Keratinocyte (primary cell): Measurements from ENCODE around the gene CDK13. TPM values are rescaled to one million over a fixed set of nuclear protein-coding genes. Genes with fewer than 3 reads are reported as not detected.

ENCODE experiments used
- DNase-seq: peaks from one replicate; pipeline ENCODE4 v3.0.0-alpha.2; 2011; ENCODE audit warnings: low read depth, missing footprints, low spot score
- FAIRE-seq: peaks from 2 replicates; lab custom pipeline; 2011; peaks lifted over from hg19 to GRCh38; lab: Jason Lieb, UNC
- H2AFZ ChIP-seq: 2 replicates; pipeline ENCODE4 v1.6.0; 2012; ENCODE audit warnings: low read length, control low read depth, inconsistent platforms; ENCODE audit not compliant: control insufficient read depth
- H3K27ac ChIP-seq: 2 replicates; pipeline ENCODE4 v1.5.1; 2011; ENCODE audit warnings: low read length; ENCODE audit not compliant: control insufficient read depth, insufficient read depth
- H3K27me3 ChIP-seq: 3 replicates; pipeline ENCODE4 v1.6.0; 2011; ENCODE audit warnings: low read length; ENCODE audit not compliant: control insufficient read depth, insufficient read depth; ENCODE audit errors: extremely low read depth
- H3K36me3 ChIP-seq, 2 experiments: 2 replicates in 1 of 2; 3 replicates in 1 of 2; pipeline ENCODE4 v1.5.1; 2011; ENCODE audit warnings: low read length in 2 of 2, mild to moderate bottlenecking in 1 of 2; ENCODE audit not compliant: control insufficient read depth in 2 of 2, insufficient read depth in 2 of 2; ENCODE audit errors: extremely low read depth in 1 of 2
- H3K4me1 ChIP-seq: 3 replicates; pipeline ENCODE4 v1.5.1; 2011; ENCODE audit warnings: low read length; ENCODE audit not compliant: control insufficient read depth, insufficient read depth; ENCODE audit errors: extremely low read depth
- H3K4me2 ChIP-seq: 3 replicates; pipeline ENCODE4 v1.6.0; 2011; ENCODE audit warnings: low read depth, low read length; ENCODE audit not compliant: control insufficient read depth, insufficient read depth; ENCODE audit errors: extremely low read depth
- H3K4me3 ChIP-seq, 3 experiments: fragments of 200-600 bp in 1 of 3; sonication (generic) in 1 of 3; 2 replicates in 2 of 3; 3 replicates in 1 of 3; pipeline ENCODE4 v1.5.1; 2011 to 2016; ENCODE audit warnings: low read length in 3 of 3, mild to moderate bottlenecking in 3 of 3, control low read depth in 2 of 3, inconsistent platforms in 1 of 3, low read depth in 1 of 3, mixed read lengths in 1 of 3, mixed run types in 1 of 3, moderate library complexity in 1 of 3; ENCODE audit not compliant: control insufficient read depth in 2 of 3, insufficient read depth in 2 of 3; ENCODE audit errors: extremely low read depth in 1 of 3
- H3K79me2 ChIP-seq: 2 replicates; pipeline ENCODE4 v1.6.0; 2012; ENCODE audit warnings: low read length; ENCODE audit not compliant: control insufficient read depth, insufficient read depth
- H3K9ac ChIP-seq: 3 replicates; pipeline ENCODE4 v1.6.0; 2011; ENCODE audit warnings: low read length; ENCODE audit not compliant: control insufficient read depth, insufficient read depth; ENCODE audit errors: extremely low read depth
- H3K9me1 ChIP-seq: 3 replicates; pipeline ENCODE4 v1.6.0; 2011; ENCODE audit warnings: low read length; ENCODE audit not compliant: control insufficient read depth, insufficient read depth; ENCODE audit errors: extremely low read depth
- H3K9me3 ChIP-seq: 2 replicates; pipeline ENCODE4 v1.5.1; 2012; ENCODE audit warnings: low read depth, low read length; ENCODE audit not compliant: control insufficient read depth
- H4K20me1 ChIP-seq: 3 replicates; pipeline ENCODE4 v1.6.0; 2011; ENCODE audit warnings: low read length; ENCODE audit not compliant: control insufficient read depth, insufficient read depth; ENCODE audit errors: extremely low read depth
- CTCF ChIP-seq, 3 experiments: IDR thresholded peaks in 1 of 3; conservative IDR thresholded peaks in 1 of 3; optimal IDR thresholded peaks in 1 of 3; 2 replicates in 2 of 3; 3 replicates in 1 of 3; pipeline versions ENCODE3 to v1.5.1; 2011; ENCODE audit warnings: low read length in 3 of 3, mild to moderate bottlenecking in 3 of 3, moderate library complexity in 2 of 3, control low read depth in 1 of 3, inconsistent platforms in 1 of 3; ENCODE audit not compliant: insufficient read depth in 2 of 3; ENCODE audit errors: extremely low read depth in 1 of 3
- EZH2 ChIP-seq: IDR thresholded peaks from one replicate; pipeline ENCODE4 v1.6.1; 2012; ENCODE audit warnings: inconsistent platforms, mild to moderate bottlenecking, low read length, moderate library complexity
- dilution Hi-C: fragments of 300-500 bp; cut with MboI; formaldehyde crosslinking; loops from one replicate; pipeline ENCODE4 v1.7.0; 2020; ENCODE audit warnings: low sequenced_read_pairs; ENCODE audit not compliant: extremely low pct_ligation_motif_present
- polyA plus RNA-seq, 5 experiments: library from polyadenylated mRNA; depleted of rRNA in 3 of 5; stranded (reverse) in 3 of 5; stranded (forward) in 1 of 5; unstranded in 1 of 5; fragments of >200 nt; gene quantifications; 1 replicate in 1 of 5; 2 replicates in 3 of 5; 3 replicates in 1 of 5; pipeline versions ENCODE4 v1.2.1 to v1.2.3, GENCODE V29; 2011 to 2012; ENCODE audit warnings: missing spikeins in 2 of 5, low read depth in 1 of 5, low replicate concordance in 1 of 5

Gene CDK13
- polyA plus RNA-seq, 1 donor (not counting 4 experiments of a cell fraction or from before 2014, with no cell fraction given): 25.4 TPM

GRCh38 chr7:39926111-39926510, 23.9 kb upstream of the CDK13 start:
- Histone ChIP-seq H3K4me2 (no peak overlapping the region), H2AFZ (no peak overlapping the region), H3K9ac (no peak overlapping the region), H3K4me3 (no peak overlapping the region), H3K27me3 (no peaks in the 10 kb centered on the region), H3K4me1 (peaks cover 9% of the 10 kb centered on the region), H3K36me3 (no peaks in the 10 kb centered on the region), H3K79me2 (no peaks in the 10 kb centered on the region), H4K20me1 (no peaks in the 10 kb centered on the region), H3K9me1 (no peaks in the 10 kb centered on the region), H3K27ac (no peak overlapping the region), H3K9me3 (no peaks in the 10 kb centered on the region)
- TF ChIP-seq EZH2: no peak
- no peak for TF ChIP-seq CTCF (optimal IDR thresholded peaks at IDR 0.05 in 1 of 3, IDR thresholded peaks at IDR 0.05 in 1 of 3, conservative IDR thresholded peaks at IDR 0.05 in 1 of 3; ENCODE audit: extremely low read depth in 1 of 3, insufficient read depth in 2 of 3, low read length in 3 of 3)
- FAIRE-seq (no peak), DNase-seq (no peak)
- dilution Hi-C loops: no loop called here

- DNase-seq: no peak
- no peak for FAIRE-seq
- no peak for TF ChIP-seq CTCF (optimal IDR thresholded peaks at IDR 0.05 in 1 of 3, IDR thresholded peaks at IDR 0.05 in 1 of 3, conservative IDR thresholded peaks at IDR 0.05 in 1 of 3; ENCODE audit: extremely low read depth in 1 of 3, insufficient read depth in 2 of 3, low read length in 3 of 3)
- TF ChIP-seq EZH2: no peak
Observed at GRCh38 chr7:39927018-39927417, 23.0 kb upstream of the CDK13 start.

More at GRCh38 chr7:39927018-39927417, 23.0 kb upstream of the CDK13 start:
- Histone ChIP-seq H3K27ac (no peak overlapping the region), H3K4me2 (no peak overlapping the region), H3K9me3 (no peaks in the 10 kb centered on the region), H3K9me1 (no peaks in the 10 kb centered on the region), H3K4me1 (no peaks in the 10 kb centered on the region), H3K36me3 (no peaks in the 10 kb centered on the region), H4K20me1 (no peaks in the 10 kb centered on the region), H3K27me3 (no peaks in the 10 kb centered on the region), H2AFZ (peak overlapping the region; percentile 16), H3K4me3 (no peak overlapping the region), H3K79me2 (no peaks in the 10 kb centered on the region), H3K9ac (no peak overlapping the region)
- dilution Hi-C loops: no loop called here
